Psoas muscle (tissue), 8 donors: ENCODE data around the gene PLPPR1. TPM values are rescaled to one million over a fixed set of nuclear protein-coding genes. Genes with fewer than 3 reads are reported as not detected.

Experiments used
- ATAC-seq, 4 donors: fragments of 200-7000 bp; cut with Tn5 transposase; one replicate each; pipeline ENCODE4 v1.9.1; 2020; ENCODE audit warnings: moderate library complexity in 3 of 4, mild to moderate bottlenecking in 2 of 4
- DNase-seq, 2 donors: peaks; one replicate each; pipeline ENCODE4 v3.0.0-alpha.2; 2020
- H3K27ac ChIP-seq: fragments of 200-600 bp; one replicate; pipeline ENCODE4 v1.8.0; 2022
- H3K27me3 ChIP-seq, 3 donors: fragments of 200-600 bp in 1 of 3; one replicate each; pipeline versions ENCODE4 v1.6.1 to v1.8.0; 2013 to 2022; ENCODE audit warnings: low read length in 2 of 3, mild to moderate bottlenecking in 2 of 3, moderate library complexity in 1 of 3; ENCODE audit not compliant: insufficient read depth in 3 of 3
- H3K36me3 ChIP-seq, 2 donors: fragments of 200-600 bp in 1 of 2; one replicate each; pipeline versions ENCODE4 v1.6.1 to v1.8.0; 2013 to 2022; ENCODE audit warnings: low read depth in 1 of 2, mild to moderate bottlenecking in 1 of 2, moderate library complexity in 1 of 2; ENCODE audit not compliant: insufficient read depth in 1 of 2
- H3K4me1 ChIP-seq: fragments of 200-600 bp; one replicate; pipeline ENCODE4 v1.8.0; 2022
- H3K4me3 ChIP-seq: fragments of 200-600 bp; one replicate; pipeline ENCODE4 v1.8.0; 2022; ENCODE audit warnings: mild to moderate bottlenecking
- H3K9me3 ChIP-seq: fragments of 200-600 bp; one replicate; pipeline ENCODE4 v1.8.0; 2022
- CTCF ChIP-seq: fragments of 200-600 bp; IDR thresholded peaks from one replicate; pipeline ENCODE4 v1.8.0; 2022; ENCODE audit warnings: antibody characterized with exemption
- WGBS, 3 donors: extraction: QIAGEN DNeasy Blood & Tissue Kit; methylation state at CpG; one replicate each; pipeline versions ENCODE4 v1.1.6 to v1.1.7; 2013; 5-methylcytosine and 5-hydroxymethylcytosine counted together
- intact Hi-C, 2 donors: fragments of 100-400 bp; cut with DNase I; formaldehyde crosslinking; loops; one replicate each; pipeline versions ENCODE4 v1.11.0 to v1.14.2; 2022
- polyA plus RNA-seq, 3 donors: library from polyadenylated mRNA; stranded (reverse); fragments of 200-250 nt; gene quantifications; one replicate each; pipeline ENCODE4 v1.2.3, GENCODE V29; 2013
- total RNA-seq, 4 donors: library from RNA; stranded (reverse); fragmentation: NEBNext Ultra II Directional in 2 of 4; extraction: Animal tissue kit (Norgen Biotek cat#: 25700) in 2 of 4; gene quantifications; one replicate each; pipeline versions ENCODE4 v1.2.1 to v1.2.4, GENCODE V29; 2021 to 2023
- donor health status: healthy with polysubstance abuse.
- donor health status: DM: no; HTN: no; CAD: no; lungs with moderate emphysema.
- donor health status: Bipolar disorder and iron deficiency.
- donor health status: healthy.
- donor health status: DM: yes; HTN: yes; CAD: no.
- donor health status: DM: no; HTN: no; CAD: no.
- donor health status: DM: no; HTN: no; CAD: no.
- donor health status: DM: yes; HTN: yes; CAD: no.

The PLPPR1 gene
- total and polyA plus RNA-seq, 7 donors: 0.03 to 0.11 TPM; not detected in 5

- no peak overlapping the region for H3K4me3 ChIP-seq
- ATAC-seq (no peak), DNase-seq (no peak)
- H3K4me1 ChIP-seq: no peaks in the 10 kb centered on the region
- intact Hi-C loops: loop anchor here in 1 of 2 donors (10.0 kb wide), 1 partner anchor 58 kb away; no protein-coding TSS in a partner anchor
- no peak for TF ChIP-seq CTCF
- H3K27ac ChIP-seq: no peak overlapping the region
- H3K9me3 ChIP-seq: peaks cover 5% of the 10 kb centered on the region
- 94 to 99% (median 97%) methylated on average over 5 of the region's 5 CpGs for WGBS, 3 donors
- H3K27me3 ChIP-seq: no peaks in the 10 kb centered on the region
- H3K36me3 ChIP-seq: no peaks in the 10 kb centered on the region
Observed at GRCh38 chr9:101176384-101176783, 147.9 kb downstream of the PLPPR1 start.

DNA sequence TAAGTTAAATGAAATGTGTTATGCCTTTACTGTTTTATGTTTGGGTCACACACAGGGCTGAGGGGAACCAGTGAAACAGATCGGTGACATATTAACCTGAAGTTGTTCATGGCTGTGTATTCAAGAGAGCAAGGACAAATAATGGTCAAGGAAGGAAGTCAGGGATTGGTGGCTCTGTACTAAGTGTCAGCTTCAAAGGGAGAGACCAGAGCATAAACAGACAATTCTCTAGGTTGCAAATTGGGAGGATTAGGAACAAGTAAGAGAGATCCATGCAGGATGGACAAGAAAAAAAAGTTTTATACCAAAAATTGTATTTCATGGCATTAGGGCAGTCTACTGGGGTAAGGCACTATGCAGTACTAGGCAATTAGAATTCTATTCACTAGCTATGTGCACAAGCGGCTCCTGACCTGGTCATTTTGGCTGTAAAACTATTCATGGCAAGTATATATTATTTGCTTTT is 156.3 kb downstream of the PLPPR1 start:
- Histone ChIP-seq H3K4me1 (no peaks in the 10 kb centered on the region), H3K27me3 (no peaks in the 10 kb centered on the region), H3K9me3 (no peaks in the 10 kb centered on the region), H3K36me3 (no peaks in the 10 kb centered on the region), H3K4me3 (no peak overlapping the region), H3K27ac (no peak overlapping the region)
- DNase-seq (no peak), ATAC-seq (no peak)
- WGBS, 3 donors: 66 to 72% (median 69%) methylated on average over 2 of the region's 2 CpGs
- intact Hi-C loops: no loop called here
- TF ChIP-seq CTCF: no peak

- no peak for TF ChIP-seq CTCF
- intact Hi-C loops: no loop called here
- 76 to 82% (median 78%) methylated on average over 2 of the region's 2 CpGs for WGBS, 3 donors
- no peak overlapping the region for H3K4me3 ChIP-seq
- H3K4me1 ChIP-seq: no peaks in the 10 kb centered on the region
- no peaks in the 10 kb centered on the region for H3K36me3 ChIP-seq
- H3K27me3 ChIP-seq: no peaks in the 10 kb centered on the region
- ATAC-seq: no peak
- H3K27ac ChIP-seq: no peak overlapping the region
- no peak for DNase-seq
- no peaks in the 10 kb centered on the region for H3K9me3 ChIP-seq
Observed at GRCh38 chr9:101191723-101192122, 163.2 kb downstream of the PLPPR1 start.

DNA sequence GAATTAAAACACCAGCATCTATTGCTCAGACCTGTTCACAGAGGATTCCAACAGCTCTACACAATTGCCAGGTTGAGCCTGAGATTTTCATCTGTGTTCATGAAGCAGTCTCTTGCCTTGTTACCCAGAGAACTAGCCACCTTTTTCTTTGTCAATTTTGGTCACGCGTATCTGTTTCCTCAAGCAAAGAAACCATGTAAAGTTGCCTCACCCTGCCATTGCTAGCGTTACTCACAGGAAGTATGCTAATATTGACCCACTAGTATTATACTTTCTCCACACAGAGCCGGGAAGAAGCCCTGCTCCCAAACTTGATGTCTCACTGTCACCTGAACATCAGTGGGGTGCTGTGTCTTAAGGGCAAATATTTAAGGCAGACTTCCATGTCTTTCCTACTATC is 168.5 kb downstream of the PLPPR1 start:
- Histone ChIP-seq H3K27ac (no peak overlapping the region), H3K36me3 (no peaks in the 10 kb centered on the region), H3K9me3 (no peaks in the 10 kb centered on the region), H3K4me3 (no peak overlapping the region), H3K4me1 (no peaks in the 10 kb centered on the region), H3K27me3 (no peaks in the 10 kb centered on the region)
- no peak for TF ChIP-seq CTCF
- no peak for ATAC-seq
- intact Hi-C loops: no loop called here
- 62 to 68% (median 65%) methylated on average over 4 of the region's 4 CpGs for WGBS, 3 donors
- DNase-seq: no peak

DNA sequence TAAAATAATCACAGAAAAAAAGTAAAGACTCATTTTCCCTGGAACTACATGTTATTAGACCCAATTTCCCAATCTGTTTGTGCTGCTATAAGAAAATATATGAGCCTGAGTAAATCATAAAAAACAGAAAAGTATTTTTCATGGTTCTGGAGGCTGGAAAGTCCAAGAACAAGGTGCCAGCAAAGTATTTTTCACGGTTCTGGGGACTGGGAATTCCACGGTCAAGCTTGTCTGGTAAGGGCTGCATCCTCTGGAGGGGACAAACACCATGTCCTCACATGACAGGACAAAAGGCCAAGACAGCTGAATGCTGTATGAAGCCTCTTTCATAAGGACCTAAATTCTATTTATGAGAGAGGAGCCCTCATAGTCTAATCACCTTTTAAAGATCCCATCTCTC is 172.3 kb downstream of the PLPPR1 start:
- Histone ChIP-seq H3K36me3 (no peaks in the 10 kb centered on the region), H3K27ac (no peak overlapping the region), H3K4me3 (no peak overlapping the region), H3K27me3 (no peaks in the 10 kb centered on the region), H3K4me1 (no peaks in the 10 kb centered on the region), H3K9me3 (no peaks in the 10 kb centered on the region)
- intact Hi-C loops: no loop called here
- DNase-seq (no peak), ATAC-seq (no peak)
- 33 to 49% (median 40%) methylated on average over 2 of the region's 2 CpGs for WGBS, 3 donors
- TF ChIP-seq CTCF: no peak
